Measurements from ENCODE around the gene IKZF3. TPM values are rescaled to one million over a fixed set of nuclear protein-coding genes. Genes with fewer than 3 reads are reported as not detected.
"Not testable (repeated sequence)": the region's sequence is repeated elsewhere in the genome, so short reads cannot be mapped to it uniquely, and the experiment has no call there.

IKZF3 gene
- 1 to 10 TPM in 3 of 6 experiments, under 1 TPM in 3; 0.22 to 1.9 (median 0.92) TPM for total RNA-seq
- long read RNA-seq, result 0 reads

- Histone ChIP-seq H3K27me3 (no peaks in the 10 kb centered on the region), H3K4me1 (no peaks in the 10 kb centered on the region), H3K4me3 (peak within 1 kb of the TSS in 2 of 3 donors; percentile 0 to 14), H3K9me3 (no peaks in the 10 kb centered on the region), H3K36me3 (no peaks in the 10 kb centered on the region), H3K27ac (no peak within 1 kb of the TSS)
- intact Hi-C loops (cut with DNase I), result no loop called here
- ATAC-seq (peak; percentile 99 to 100 (median 100)), DNase-seq (peak; percentile 86 to 90 (median 90))
- WGBS (ENCODE audit: insufficient coverage, low coverage, low lambda C conversion rate, missing lambda C conversion rate), result under 1% methylated on average over 27 of the region's 50 CpGs
- TF ChIP-seq POLR2A (IDR thresholded peaks at IDR 0.05), result no peak
- TF ChIP-seq, protein P1, sequence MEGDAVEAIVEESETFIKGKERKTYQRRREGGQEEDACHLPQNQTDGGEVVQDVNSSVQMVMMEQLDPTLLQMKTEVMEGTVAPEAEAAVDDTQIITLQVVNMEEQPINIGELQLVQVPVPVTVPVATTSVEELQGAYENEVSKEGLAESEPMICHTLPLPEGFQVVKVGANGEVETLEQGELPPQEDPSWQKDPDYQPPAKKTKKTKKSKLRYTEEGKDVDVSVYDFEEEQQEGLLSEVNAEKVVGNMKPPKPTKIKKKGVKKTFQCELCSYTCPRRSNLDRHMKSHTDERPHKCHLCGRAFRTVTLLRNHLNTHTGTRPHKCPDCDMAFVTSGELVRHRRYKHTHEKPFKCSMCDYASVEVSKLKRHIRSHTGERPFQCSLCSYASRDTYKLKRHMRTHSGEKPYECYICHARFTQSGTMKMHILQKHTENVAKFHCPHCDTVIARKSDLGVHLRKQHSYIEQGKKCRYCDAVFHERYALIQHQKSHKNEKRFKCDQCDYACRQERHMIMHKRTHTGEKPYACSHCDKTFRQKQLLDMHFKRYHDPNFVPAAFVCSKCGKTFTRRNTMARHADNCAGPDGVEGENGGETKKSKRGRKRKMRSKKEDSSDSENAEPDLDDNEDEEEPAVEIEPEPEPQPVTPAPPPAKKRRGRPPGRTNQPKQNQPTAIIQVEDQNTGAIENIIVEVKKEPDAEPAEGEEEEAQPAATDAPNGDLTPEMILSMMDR (IDR thresholded peaks at IDR 0.05), result peak in 3 of 4 donors; percentile 30 to 58 (median 48)
Observed at GRCh38 chr17:39863918-39864746, at the start of gene IKZF3. IKZF3 (minus strand) TSS chr17:39864312; CDS start chr17:39864126, 186 bp downstream.

DNA sequence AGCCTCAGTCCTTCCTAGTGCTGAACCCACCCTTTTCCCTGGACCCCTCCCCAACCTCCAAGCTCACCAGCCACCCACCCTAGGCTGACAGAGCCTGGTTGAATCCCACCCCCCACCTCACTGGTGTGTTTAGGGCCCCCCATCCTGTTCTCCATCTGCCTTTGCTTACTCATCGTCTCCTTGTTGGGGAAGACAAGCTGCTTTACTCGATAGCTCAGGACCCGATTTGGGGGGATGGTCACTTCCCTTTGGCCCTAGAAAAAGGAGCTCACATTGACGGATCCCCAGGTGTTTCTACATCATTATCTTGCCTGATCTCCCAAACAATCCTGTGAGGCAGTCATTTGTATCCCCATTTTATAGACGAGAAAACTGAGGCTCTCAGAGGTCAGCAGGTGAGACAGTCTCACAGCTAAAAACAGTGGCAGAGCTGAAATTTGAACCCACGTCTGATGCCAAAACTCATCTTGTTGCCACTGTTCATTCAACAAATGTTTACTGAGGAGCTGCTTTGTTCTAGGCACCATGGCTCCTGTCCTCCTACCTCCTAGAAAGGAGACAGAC is 44.8 kb upstream of the IKZF3 start:
- ATAC-seq, result no peak
- DNase-seq, result no peak
- TF ChIP-seq, protein P1 (IDR thresholded peaks at IDR 0.05), result no peak
- TF ChIP-seq POLR2A (IDR thresholded peaks at IDR 0.05), result no peak
- peaks cover 0 to 31% (median 9%) of the 10 kb centered on the region in 4 donors for H3K36me3 ChIP-seq
- H3K27me3 ChIP-seq, result no peaks in the 10 kb centered on the region
- H3K4me1 ChIP-seq, result peaks cover 0 to 20% (median 6%) of the 10 kb centered on the region in 4 donors
- H3K4me3 ChIP-seq, result no peak overlapping the region
- intact Hi-C loops (cut with DNase I), result no loop called here
- H3K9me3 ChIP-seq, result no peaks in the 10 kb centered on the region
- no peak overlapping the region for H3K27ac ChIP-seq
- 79% methylated on average over 3 of the region's 6 CpGs for WGBS (ENCODE audit: insufficient coverage, low coverage, low lambda C conversion rate, missing lambda C conversion rate)

- 67% methylated on average over 1 of the region's 3 CpGs for WGBS (ENCODE audit: insufficient coverage, low coverage, low lambda C conversion rate, missing lambda C conversion rate)
- Histone ChIP-seq H3K36me3 (peaks cover 0 to 27% (median 7%) of the 10 kb centered on the region in 4 donors), H3K4me1 (peaks cover 0 to 11% (median 3%) of the 10 kb centered on the region in 4 donors), H3K27me3 (no peaks in the 10 kb centered on the region), H3K27ac (peak overlapping the region in 1 of 3 donors; percentile 6), H3K9me3 (no peaks in the 10 kb centered on the region), H3K4me3 (no peak overlapping the region)
- DNase-seq (no peak), ATAC-seq (peak in 2 of 4 donors; percentile 50 to 57)
- intact Hi-C loops (cut with DNase I), result no loop called here
- TF ChIP-seq POLR2A (IDR thresholded peaks at IDR 0.05), result no peak
- TF ChIP-seq, protein P1 (IDR thresholded peaks at IDR 0.05), result no peak
Observed at GRCh38 chr17:39904990-39905288, 40.8 kb upstream of the IKZF3 start.

DNA sequence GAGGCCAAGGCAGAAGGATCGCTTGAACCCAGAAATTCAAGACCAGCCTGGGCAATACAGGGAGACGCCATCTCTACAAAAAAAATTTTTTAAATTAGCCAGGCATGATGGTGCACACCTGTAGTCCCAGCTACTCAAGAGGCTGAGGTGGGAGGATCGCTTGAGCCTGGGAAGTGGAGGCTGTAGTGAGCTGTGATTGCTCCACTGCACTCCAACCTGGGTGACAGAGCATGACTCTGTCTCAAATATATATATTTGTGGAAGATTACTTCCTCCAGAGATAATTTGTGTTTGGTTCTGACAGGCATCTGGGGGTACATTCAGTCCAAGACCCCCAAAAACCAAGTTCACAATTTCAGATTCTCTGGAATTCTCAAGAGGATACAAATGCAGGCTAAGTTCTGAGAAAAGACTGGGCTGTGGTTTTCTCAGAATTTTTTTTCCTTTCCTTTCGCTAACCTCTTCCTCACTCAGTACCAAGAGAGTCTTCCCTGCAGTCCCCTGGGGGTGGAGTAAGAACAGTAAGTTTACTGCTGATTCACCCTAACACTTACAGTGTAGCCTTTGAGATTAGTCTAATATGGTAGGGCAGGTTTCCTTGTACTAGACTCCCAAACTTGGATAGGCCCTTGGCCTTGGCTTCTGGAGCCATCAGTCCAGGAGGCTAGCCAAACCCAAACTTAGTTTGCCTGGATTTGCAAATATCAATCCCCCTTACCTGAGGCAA is 39.2 kb upstream of the IKZF3 start:
- DNase-seq (peak in 1 of 3 donors; percentile 10), ATAC-seq (no peak)
- no peak overlapping the region for H3K27ac ChIP-seq
- H3K4me1 ChIP-seq, result peaks cover 0 to 11% (median 3%) of the 10 kb centered on the region in 4 donors
- intact Hi-C loops (cut with DNase I), result no loop called here
- no peaks in the 10 kb centered on the region for H3K9me3 ChIP-seq
- H3K27me3 ChIP-seq, result no peaks in the 10 kb centered on the region
- TF ChIP-seq POLR2A (IDR thresholded peaks at IDR 0.05), result no peak
- TF ChIP-seq, protein P1 (IDR thresholded peaks at IDR 0.05), result no peak
- peaks cover 0 to 15% (median 3%) of the 10 kb centered on the region in 4 donors for H3K36me3 ChIP-seq
- WGBS (ENCODE audit: insufficient coverage, low coverage, low lambda C conversion rate, missing lambda C conversion rate), result 73% methylated on average over 1 of the region's 4 CpGs
- no peak overlapping the region for H3K4me3 ChIP-seq

GRCh38 chr17:39902027-39902426 is 37.9 kb upstream of the IKZF3 start:
- H3K27ac ChIP-seq; H3K4me3 ChIP-seq; intact Hi-C loops (cut with DNase I); H3K9me3 ChIP-seq; DNase-seq; H3K27me3 ChIP-seq; H3K36me3 ChIP-seq: not testable (repeated sequence)
- ATAC-seq, result peak in 1 of 4 donors; percentile 6
- WGBS (ENCODE audit: insufficient coverage, low coverage, low lambda C conversion rate, missing lambda C conversion rate), result 92% methylated on average over 2 of the region's 2 CpGs
- peaks cover 0 to 11% (median 3%) of the 10 kb centered on the region in 4 donors for H3K4me1 ChIP-seq

Data from right lobe of liver (tissue), 6 donors.